Neuronal stem cell (in vitro differentiated cells): Measurements from ENCODE around the gene OSGEP. TPM values are rescaled to one million over a fixed set of nuclear protein-coding genes. Genes with fewer than 3 reads are reported as not detected.

ENCODE experiments used
- DNase-seq: peaks from one replicate; pipeline ENCODE4 v3.0.0-alpha.2; 2013; ENCODE audit warnings: low spot score
- H2AFZ ChIP-seq: one replicate; pipeline ENCODE4 v1.6.1; 2013; ENCODE audit warnings: mild to moderate bottlenecking, low read length, inconsistent platforms
- H2AK5ac ChIP-seq: 2 replicates; pipeline ENCODE4 v1.6.1; 2013; ENCODE audit warnings: low read depth, mild to moderate bottlenecking, inconsistent platforms, low read length, moderate library complexity, mixed read lengths
- H2BK120ac ChIP-seq: 2 replicates; pipeline ENCODE4 v1.6.1; 2013; ENCODE audit warnings: low read depth, mild to moderate bottlenecking, inconsistent platforms, low read length, moderate library complexity, mixed read lengths
- H2BK12ac ChIP-seq: one replicate; pipeline ENCODE4 v1.6.1; 2013; ENCODE audit warnings: low read length, inconsistent platforms
- H2BK15ac ChIP-seq: 2 replicates; pipeline ENCODE4 v1.6.1; 2013; ENCODE audit warnings: mild to moderate bottlenecking, low read length, inconsistent platforms, mixed read lengths
- H2BK5ac ChIP-seq: one replicate; pipeline ENCODE4 v1.6.1; 2013; ENCODE audit warnings: inconsistent platforms, mild to moderate bottlenecking, low read length, moderate library complexity
- H3K14ac ChIP-seq: one replicate; pipeline ENCODE4 v1.6.1; 2013; ENCODE audit warnings: low read length, inconsistent platforms
- H3K18ac ChIP-seq: 2 replicates; pipeline ENCODE4 v1.6.1; 2013; ENCODE audit warnings: low read length, inconsistent platforms
- H3K23ac ChIP-seq: 2 replicates; pipeline ENCODE4 v1.6.1; 2013; ENCODE audit warnings: low read depth, mild to moderate bottlenecking, mixed read lengths, low read length, inconsistent platforms; ENCODE audit not compliant: poor library complexity
- H3K27ac ChIP-seq: replicated peaks from 3 replicates; pipeline ENCODE4 v1.5.1; 2013; ENCODE audit warnings: low read length, inconsistent platforms
- H3K27me3 ChIP-seq, 3 experiments: 2 replicates each; pipeline ENCODE4 v1.6.1; 2013; ENCODE audit warnings: low read length in 3 of 3, mild to moderate bottlenecking in 2 of 3, inconsistent platforms in 1 of 3, low read depth in 1 of 3, mixed read lengths in 1 of 3, moderate library complexity in 1 of 3; ENCODE audit not compliant: control insufficient read depth in 3 of 3, insufficient read depth in 3 of 3
- H3K36me3 ChIP-seq, 2 donors: replicated peaks in 1 of 2; 2 replicates each; pipeline ENCODE4 v1.6.1; 2013; ENCODE audit warnings: low read length in 2 of 2; ENCODE audit not compliant: control insufficient read depth in 2 of 2, insufficient read depth in 2 of 2
- H3K4ac ChIP-seq: 2 replicates; pipeline ENCODE4 v1.6.1; 2013; ENCODE audit warnings: inconsistent platforms, mild to moderate bottlenecking, low read length, moderate library complexity
- H3K4me1 ChIP-seq, 2 donors: 1 replicate in 1 of 2; 2 replicates in 1 of 2; pipeline ENCODE4 v1.6.1; 2013; ENCODE audit warnings: low read length in 2 of 2, low read depth in 1 of 2; ENCODE audit not compliant: control insufficient read depth in 2 of 2, insufficient read depth in 1 of 2
- H3K4me2 ChIP-seq: one replicate; pipeline ENCODE4 v1.6.1; 2013; ENCODE audit warnings: mild to moderate bottlenecking, low read length, inconsistent platforms; ENCODE audit not compliant: insufficient read depth, poor library complexity, severe bottlenecking
- H3K4me3 ChIP-seq, 2 donors: 2 replicates each; pipeline ENCODE4 v1.5.1; 2013; ENCODE audit warnings: low read length in 2 of 2, mild to moderate bottlenecking in 2 of 2, inconsistent platforms in 1 of 2, moderate library complexity in 1 of 2
- H3K79me1 ChIP-seq: one replicate; pipeline ENCODE4 v1.6.1; 2013; ENCODE audit warnings: low read depth, mild to moderate bottlenecking, inconsistent platforms, low read length, moderate library complexity
- H3K9ac ChIP-seq: one replicate; pipeline ENCODE4 v1.6.1; 2013; ENCODE audit warnings: mild to moderate bottlenecking, low read depth, low read length, inconsistent platforms; ENCODE audit not compliant: poor library complexity
- H3K9me3 ChIP-seq, 2 donors: replicated peaks in 1 of 2; 2 replicates each; pipeline versions ENCODE3 to v1.6.1; 2013; ENCODE audit warnings: low read length in 2 of 2, mild to moderate bottlenecking in 2 of 2, inconsistent platforms in 1 of 2, low read depth in 1 of 2, mixed read lengths in 1 of 2, moderate library complexity in 1 of 2; ENCODE audit not compliant: control insufficient read depth in 2 of 2, insufficient read depth in 1 of 2
- H4K8ac ChIP-seq: one replicate; pipeline ENCODE4 v1.6.1; 2013; ENCODE audit warnings: low read depth, mild to moderate bottlenecking, inconsistent platforms, low read length, moderate library complexity
- H4K91ac ChIP-seq: one replicate; pipeline ENCODE4 v1.6.1; 2013; ENCODE audit warnings: low read length, low read depth, mild to moderate bottlenecking, inconsistent platforms; ENCODE audit not compliant: poor library complexity
- WGBS, 2 donors: extraction: QIAGEN DNeasy Blood & Tissue Kit; methylation state at CpG; one replicate each; pipeline ENCODE4 v1.1.7; 2013; ENCODE audit warnings: missing lambda C conversion rate in 2 of 2, mixed read lengths in 1 of 2; ENCODE audit not compliant: insufficient read length in 2 of 2, insufficient replicate concordance in 1 of 2; ENCODE audit errors: extremely low coverage in 2 of 2; 5-methylcytosine and 5-hydroxymethylcytosine counted together
- polyA plus RNA-seq, 2 experiments: library from polyadenylated mRNA; stranded (reverse); fragments of 200-250 nt; gene quantifications; one replicate each; pipeline ENCODE4 v1.2.3, GENCODE V29; 2013

OSGEP gene
- polyA plus RNA-seq (2013, experiment 1 of 2): 18.2 TPM
- 18.7 TPM for polyA plus RNA-seq (2013, experiment 2 of 2)

DNA sequence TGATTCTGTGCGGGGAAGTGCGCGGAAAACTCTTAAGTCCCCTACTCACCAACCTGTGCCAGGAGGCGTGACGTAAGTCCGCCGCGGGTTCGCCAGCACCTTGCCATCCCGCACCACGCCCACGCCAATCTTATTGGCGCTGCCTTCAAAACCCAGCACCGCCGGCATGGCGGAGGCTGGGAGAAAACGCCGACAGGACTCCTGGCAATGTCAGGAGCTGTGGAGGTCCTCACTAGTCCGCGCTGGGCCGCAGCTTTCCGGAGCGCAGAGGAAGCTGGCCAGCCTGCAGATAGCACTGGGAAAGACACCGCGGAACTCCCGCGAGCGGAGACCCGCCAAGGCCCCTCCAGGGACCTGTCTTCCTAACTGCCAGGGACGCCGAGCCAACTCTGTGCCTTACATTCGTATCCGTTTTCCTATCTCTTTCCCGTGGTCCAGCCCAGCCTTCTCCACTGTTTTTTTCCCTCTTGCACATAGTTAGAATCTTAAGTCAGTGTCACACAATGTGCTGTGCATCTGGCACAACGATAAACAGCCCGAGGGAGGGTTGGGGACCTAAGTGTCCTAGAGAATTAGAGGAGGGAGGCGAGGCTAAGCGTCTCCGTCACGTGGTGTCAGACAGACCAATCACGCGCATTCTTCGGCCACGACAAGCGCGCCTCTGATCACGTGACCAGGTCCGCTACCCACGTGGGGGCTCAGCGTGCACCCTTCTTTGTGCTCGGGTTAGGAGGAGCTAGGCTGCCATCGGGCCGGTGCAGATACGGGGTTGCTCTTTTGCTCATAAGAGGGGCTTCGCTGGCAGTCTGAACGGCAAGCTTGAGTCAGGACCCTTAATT is at the start of gene OSGEP, which contains the start of gene APEX1:
OSGEP (minus strand) TSS at position 297 of the 839 bp plus-strand sequence; CDS start at position 168, 129 bp downstream.
APEX1 (plus strand) TSS at position 711 of the 839 bp plus-strand sequence. CDS start 420 bp downstream, outside the sequence.
- peaks cover 43 to 72% of the 10 kb centered on the region in 2 donors for H3K36me3 ChIP-seq
- H3K9me3 ChIP-seq: no peaks in the 10 kb centered on the region
- peak within 1 kb of the TSS; percentile 79 to 94 for H3K4me3 ChIP-seq
- peak within 1 kb of the TSS; percentile 78 for H3K23ac ChIP-seq
- no peaks in the 10 kb centered on the region for H3K27me3 ChIP-seq
- H3K9ac ChIP-seq: peak within 1 kb of the TSS; percentile 93
- H4K91ac ChIP-seq: no peak within 1 kb of the TSS
- H3K27ac ChIP-seq: peak within 1 kb of the TSS; percentile 93
- H2BK12ac ChIP-seq: no peak within 1 kb of the TSS
- WGBS, 2 donors: no CpG with 5 or more reads among the region's 56 CpGs
- H3K4me2 ChIP-seq: peak within 1 kb of the TSS; percentile 69
- no peak within 1 kb of the TSS for H2AK5ac ChIP-seq
- H3K18ac ChIP-seq: peak within 1 kb of the TSS; percentile 97
- H4K8ac ChIP-seq: peak within 1 kb of the TSS; percentile 31
- peak within 1 kb of the TSS; percentile 87 for H2AFZ ChIP-seq
- no peak within 1 kb of the TSS for H3K4ac ChIP-seq
- no peak within 1 kb of the TSS for H2BK120ac ChIP-seq
- no peak within 1 kb of the TSS for H3K14ac ChIP-seq
- peak; percentile 98 for DNase-seq
- peaks cover 0 to 9% of the 10 kb centered on the region in 2 donors for H3K4me1 ChIP-seq
- H2BK5ac ChIP-seq: peak within 1 kb of the TSS; percentile 84
- peaks cover 1% of the 10 kb centered on the region for H3K79me1 ChIP-seq
- H2BK15ac ChIP-seq: peak within 1 kb of the TSS; percentile 55

DNA sequence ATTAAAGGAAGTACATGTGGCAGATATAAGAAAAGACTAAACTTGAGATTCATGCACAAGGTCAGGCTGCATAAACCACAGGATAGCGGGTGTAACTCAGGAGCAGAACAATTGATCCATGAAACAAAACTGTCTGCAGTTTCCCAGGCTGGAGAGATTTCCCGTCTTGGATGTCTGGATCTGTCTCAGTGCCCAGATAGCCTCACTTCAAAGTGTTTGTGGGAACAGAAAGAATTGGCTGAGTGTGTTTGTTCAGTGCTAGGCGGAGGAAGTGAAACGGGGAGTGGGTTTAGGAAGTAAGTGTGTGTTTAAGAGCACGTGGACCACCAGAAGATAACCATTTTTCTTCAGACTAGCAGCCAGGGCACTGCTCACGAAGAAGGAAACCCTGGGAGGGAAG is 49.3 kb upstream of the OSGEP start:
- no peak overlapping the region for H3K23ac ChIP-seq
- H2BK15ac ChIP-seq: no peak overlapping the region
- no peak overlapping the region for H2BK5ac ChIP-seq
- no peak overlapping the region for H3K18ac ChIP-seq
- H4K8ac ChIP-seq: no peak overlapping the region
- no peak overlapping the region for H3K4ac ChIP-seq
- WGBS, 2 donors: 100% methylated on average over 1 of the region's 6 CpGs; no CpG with 5 or more reads in 1 of the 2 donors
- no peak overlapping the region for H4K91ac ChIP-seq
- no peak overlapping the region for H2BK12ac ChIP-seq
- H3K14ac ChIP-seq: no peak overlapping the region
- DNase-seq: no peak
- no peak overlapping the region for H3K27ac ChIP-seq
- H3K27me3 ChIP-seq: no peaks in the 10 kb centered on the region
- H3K9me3 ChIP-seq: no peaks in the 10 kb centered on the region
- H3K36me3 ChIP-seq: no peaks in the 10 kb centered on the region
- no peak overlapping the region for H2AFZ ChIP-seq
- no peak overlapping the region for H2BK120ac ChIP-seq
- H3K4me3 ChIP-seq: no peak overlapping the region
- H3K4me1 ChIP-seq: no peaks in the 10 kb centered on the region
- no peak overlapping the region for H2AK5ac ChIP-seq
- H3K79me1 ChIP-seq: no peaks in the 10 kb centered on the region
- no peak overlapping the region for H3K9ac ChIP-seq
- no peak overlapping the region for H3K4me2 ChIP-seq

GRCh38 chr14:20501346-20501745 is 46.7 kb upstream of the OSGEP start:
- DNase-seq: no peak
- WGBS, 2 donors: no CpG with 5 or more reads among the region's 2 CpGs

DNA sequence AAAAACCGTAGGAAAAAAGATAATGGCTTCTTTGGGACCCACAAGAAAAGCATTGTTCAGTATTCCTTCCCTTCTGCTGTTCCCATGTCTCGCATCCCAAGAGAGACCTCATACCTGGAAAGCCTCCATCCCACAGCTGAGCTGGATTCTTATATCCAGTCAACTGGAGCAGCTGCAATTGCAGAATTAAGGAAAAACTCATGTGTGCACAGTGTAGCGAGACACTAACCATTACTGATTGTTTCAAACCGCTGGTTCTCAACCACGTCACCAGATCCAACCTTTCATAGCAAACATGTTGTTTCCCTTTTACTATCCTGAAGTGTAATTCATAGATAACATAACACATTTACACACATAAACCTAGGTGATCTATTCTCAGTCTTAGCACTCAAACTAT is 45.3 kb upstream of the OSGEP start:
- no peak overlapping the region for H4K91ac ChIP-seq
- no peak overlapping the region for H2AFZ ChIP-seq
- H3K14ac ChIP-seq: no peak overlapping the region
- H3K23ac ChIP-seq: no peak overlapping the region
- H3K9ac ChIP-seq: no peak overlapping the region
- WGBS, 2 donors: no CpG with 5 or more reads among the region's 5 CpGs
- H3K4ac ChIP-seq: no peak overlapping the region
- H3K27me3 ChIP-seq: peaks cover 0 to 3% (median 0%) of the 10 kb centered on the region in 3 experiments
- no peaks in the 10 kb centered on the region for H3K79me1 ChIP-seq
- no peaks in the 10 kb centered on the region for H3K9me3 ChIP-seq
- no peaks in the 10 kb centered on the region for H3K36me3 ChIP-seq
- no peak overlapping the region for H2BK120ac ChIP-seq
- H3K27ac ChIP-seq: no peak overlapping the region
- DNase-seq: no peak
- H4K8ac ChIP-seq: no peak overlapping the region
- H3K4me1 ChIP-seq: no peaks in the 10 kb centered on the region
- H3K4me2 ChIP-seq: no peak overlapping the region
- no peak overlapping the region for H3K18ac ChIP-seq
- no peak overlapping the region for H2BK12ac ChIP-seq
- H2AK5ac ChIP-seq: no peak overlapping the region
- H2BK5ac ChIP-seq: no peak overlapping the region
- H3K4me3 ChIP-seq: no peak overlapping the region
- H2BK15ac ChIP-seq: no peak overlapping the region

More at GRCh38 chr14:20501346-20501745, 46.7 kb upstream of the OSGEP start:
- Histone ChIP-seq H3K18ac (no peak overlapping the region), H3K79me1 (no peaks in the 10 kb centered on the region), H3K9me3 (no peaks in the 10 kb centered on the region), H3K36me3 (no peaks in the 10 kb centered on the region), H3K27me3 (no peaks in the 10 kb centered on the region), H3K23ac (no peak overlapping the region), H4K8ac (no peak overlapping the region), H2BK12ac (no peak overlapping the region), H2BK5ac (no peak overlapping the region), H4K91ac (no peak overlapping the region), H2BK120ac (no peak overlapping the region), H3K9ac (no peak overlapping the region), H2AK5ac (no peak overlapping the region), H3K4ac (no peak overlapping the region), H2AFZ (no peak overlapping the region), H3K27ac (no peak overlapping the region), H3K14ac (no peak overlapping the region), H2BK15ac (no peak overlapping the region), H3K4me2 (no peak overlapping the region), H3K4me3 (no peak overlapping the region), H3K4me1 (no peaks in the 10 kb centered on the region)
